HepG2 (cell line): Measurements from ENCODE around the gene TTC24. TPM values are rescaled to one million over a fixed set of nuclear protein-coding genes. Genes with fewer than 3 reads are reported as not detected.
A peak's percentile ranks its signal among the peaks of the same experiment; 100 is the strongest.

Experiments
- ATF5 ChIP-seq: sonication (generic); formaldehyde crosslinking; IDR thresholded peaks from 2 replicates; pipeline ENCODE4 v1.4.0; 2020; ENCODE audit warnings: mild to moderate bottlenecking, low read depth, missing genetic modification reagents
- GATAD2A ChIP-seq: IDR thresholded peaks from 2 replicates; pipeline ENCODE4 v1.6.1; 2016
- IKZF5 ChIP-seq: IDR thresholded peaks from 2 replicates; pipeline ENCODE4 v1.6.1; 2018; ENCODE audit warnings: missing genetic modification reagents, mild to moderate bottlenecking, missing compliant biosample characterization
- MIER2 ChIP-seq: IDR thresholded peaks from 2 replicates; pipeline ENCODE4 v1.6.1; 2016; ENCODE audit warnings: missing biosample characterization, missing genetic modification reagents
- NPAS2 ChIP-seq: sonication (generic); formaldehyde crosslinking; IDR thresholded peaks from 2 replicates; pipeline ENCODE4 v1.8.0; 2022; ENCODE audit warnings: mild to moderate bottlenecking, missing genetic modification reagents, borderline replicate concordance
- SIX1 ChIP-seq: sonication (generic); formaldehyde crosslinking; IDR thresholded peaks from 2 replicates; pipeline ENCODE4 v1.4.0; 2020; ENCODE audit warnings: missing genetic modification reagents, borderline replicate concordance
- XBP1 ChIP-seq: sonication (generic); formaldehyde crosslinking; IDR thresholded peaks from 2 replicates; pipeline ENCODE4 v1.5.0; 2020; ENCODE audit warnings: missing genetic modification reagents
- ZBTB14 ChIP-seq: sonication (generic); formaldehyde crosslinking; IDR thresholded peaks from 2 replicates; pipeline ENCODE4 v1.4.0; 2020; ENCODE audit warnings: missing genetic modification reagents
- ZBTB21 ChIP-seq: sonication (generic); formaldehyde crosslinking; IDR thresholded peaks from 2 replicates; pipeline ENCODE4 v1.4.0; 2020; ENCODE audit warnings: missing genetic modification reagents
- ZBTB34 ChIP-seq: sonication (generic); formaldehyde crosslinking; IDR thresholded peaks from 2 replicates; pipeline ENCODE4 v1.8.0; 2022; ENCODE audit warnings: mild to moderate bottlenecking, missing genetic modification reagents
- ZFX ChIP-seq: sonication (generic); formaldehyde crosslinking; IDR thresholded peaks from 2 replicates; pipeline ENCODE4 v1.4.0; 2020; ENCODE audit warnings: mild to moderate bottlenecking, low read depth, missing genetic modification reagents, moderate library complexity
- ZNF333 ChIP-seq: sonication (generic); formaldehyde crosslinking; IDR thresholded peaks from 2 replicates; pipeline ENCODE4 v1.4.0; 2020; ENCODE audit warnings: mild to moderate bottlenecking, missing genetic modification reagents, borderline replicate concordance
- ZNF407 ChIP-seq: sonication (generic); formaldehyde crosslinking; IDR thresholded peaks from one replicate; pipeline ENCODE4 v1.5.1; 2020; ENCODE audit warnings: mild to moderate bottlenecking, missing genetic modification reagents; ENCODE audit errors: not compliant biosample characterization
- ZNF709 ChIP-seq: sonication (generic); formaldehyde crosslinking; IDR thresholded peaks from 2 replicates; pipeline ENCODE4 v1.5.0; 2020; ENCODE audit warnings: mild to moderate bottlenecking, missing genetic modification reagents
- ZNF776 ChIP-seq: sonication (generic); formaldehyde crosslinking; IDR thresholded peaks from 2 replicates; pipeline ENCODE4 v1.4.0; 2020; ENCODE audit warnings: mild to moderate bottlenecking, missing genetic modification reagents
- ZSCAN22 ChIP-seq: sonication (generic); formaldehyde crosslinking; IDR thresholded peaks from 2 replicates; pipeline ENCODE4 v1.4.0; 2020; ENCODE audit warnings: mild to moderate bottlenecking, missing genetic modification reagents
- polyA plus RNA-seq, 8 experiments: library from polyadenylated mRNA; depleted of rRNA in 3 of 8; stranded (reverse) in 7 of 8; unstranded in 1 of 8; fragments of >200 nt; fragmentation: Illumina TruSeq in 4 of 8; extraction: Trizol in 4 of 8; gene quantifications; 2 replicates each; pipeline versions ENCODE4 v1.2.1 to v1.2.3, GENCODE V29; 2011 to 2016; ENCODE audit warnings: low read depth in 4 of 8, missing spikeins in 1 of 8, mixed read lengths in 1 of 8; ENCODE audit not compliant: insufficient read depth in 1 of 8
- total RNA-seq, 5 experiments: library from RNA; depleted of rRNA; stranded (reverse); fragments of >200 nt; fragmentation: Illumina TruSeq; extraction: Trizol; gene quantifications; 2 replicates each; pipeline ENCODE4 v1.2.3, GENCODE V29; 2016; ENCODE audit warnings: low read depth in 1 of 5

TTC24 gene
- total and polyA plus RNA-seq, 2 of the 13 experiments (the other 11 are each of a cell fraction or from before 2014, with no cell fraction given), result 0.13 to 0.18 TPM

GRCh38 chr1:156571919-156572662 is 7.4 kb upstream of the TTC24 start, which contains the start of gene IQGAP3 (continued):
- TF ChIP-seq ZBTB34 (peak; percentile 35; the same call in 1 of the 2 replicates), ZBTB21 (CRISPR knock-in tag) (no peak), GATAD2A (no peak), XBP1 (CRISPR knock-in tag) (no peak), MIER2 (no peak), ZNF407 (CRISPR knock-in tag) (no peak), ZSCAN22 (CRISPR knock-in tag) (no peak), IKZF5 (CRISPR knock-in tag) (peak; percentile 55; the same call in 1 of the 2 replicates), SIX1 (CRISPR knock-in tag) (no peak), NPAS2 (CRISPR knock-in tag) (no peak), ZNF709 (CRISPR knock-in tag) (no peak), ZBTB14 (no peak), ZNF333 (CRISPR knock-in tag) (no peak), ZFX (peak; percentile 65; the same call in 1 of the 2 replicates), ZNF776 (no peak), ATF5 (CRISPR knock-in tag) (no peak)
